Cardiac muscle cell (in vitro differentiated cells and primary cell): ENCODE data around the gene SLC5A11. TPM values are rescaled to one million over a fixed set of nuclear protein-coding genes. Genes with fewer than 3 reads are reported as not detected.

Experiments
- DNase-seq, 2 donors: peaks; one replicate each; pipeline versions ENCODE4 v3.0.0 to v3.0.0-alpha.2; 2010 to 2017; ENCODE audit warnings: low read depth in 1 of 2, low spot score in 1 of 2
- H3K27ac ChIP-seq: fragments of 200-600 bp; sonication (generic); 2 replicates; pipeline ENCODE4 v1.5.1; 2016
- H3K27me3 ChIP-seq: fragments of 200-600 bp; sonication (generic); 2 replicates; pipeline ENCODE4 v1.6.0; 2016; ENCODE audit warnings: control low read depth
- H3K36me3 ChIP-seq: fragments of 200-600 bp; sonication (generic); 2 replicates; pipeline ENCODE4 v1.5.1; 2016; ENCODE audit warnings: control low read depth
- H3K4me1 ChIP-seq: fragments of 200-600 bp; sonication (generic); 2 replicates; pipeline ENCODE4 v1.8.1; 2017; ENCODE audit warnings: low read depth, mild to moderate bottlenecking, mixed run types
- H3K4me3 ChIP-seq: fragments of 200-600 bp; sonication (generic); 2 replicates; pipeline ENCODE4 v1.5.1; 2016; ENCODE audit warnings: mild to moderate bottlenecking
- H3K9me3 ChIP-seq: fragments of 200-600 bp; sonication (generic); 2 replicates; pipeline ENCODE4 v1.5.1; 2017; ENCODE audit warnings: low read depth, mild to moderate bottlenecking, control low read depth
- CTCF ChIP-seq: IDR thresholded peaks from 2 replicates; pipeline ENCODE4 v1.5.1; 2012; ENCODE audit warnings: low read depth, mild to moderate bottlenecking, low read length
- polyA plus RNA-seq: library from polyadenylated mRNA; unstranded; fragments of >200 nt; fragmentation: Nextera tagmentation; extraction: Ambion mirVana; gene quantifications from 2 replicates; pipeline ENCODE4 v1.2.1, GENCODE V29; 2016
- total RNA-seq: library from RNA; depleted of rRNA; stranded (reverse); fragments of >200 nt; gene quantifications from 2 replicates; pipeline ENCODE4 v1.2.3, GENCODE V29; 2016

Gene SLC5A11
- total and polyA plus RNA-seq, 2 experiments from 2014 or later, result not detected

GRCh38 chr16:24917891-24918290, 72.1 kb downstream of the SLC5A11 start:
- H3K4me1 ChIP-seq, result no peaks in the 10 kb centered on the region
- no peaks in the 10 kb centered on the region for H3K27me3 ChIP-seq
- DNase-seq, result no peak
- H3K27ac ChIP-seq, result no peak overlapping the region
- TF ChIP-seq CTCF, result no peak
- H3K4me3 ChIP-seq, result no peak overlapping the region
- no peaks in the 10 kb centered on the region for H3K9me3 ChIP-seq
- peaks cover 4% of the 10 kb centered on the region for H3K36me3 ChIP-seq

GRCh38 chr16:24918641-24919040, 72.9 kb downstream of the SLC5A11 start:
- H3K9me3 ChIP-seq, result no peaks in the 10 kb centered on the region
- peaks cover 4% of the 10 kb centered on the region for H3K36me3 ChIP-seq
- no peak for DNase-seq
- no peaks in the 10 kb centered on the region for H3K4me1 ChIP-seq
- H3K27ac ChIP-seq, result no peak overlapping the region
- TF ChIP-seq CTCF, result no peak
- no peaks in the 10 kb centered on the region for H3K27me3 ChIP-seq
- H3K4me3 ChIP-seq, result no peak overlapping the region

DNA sequence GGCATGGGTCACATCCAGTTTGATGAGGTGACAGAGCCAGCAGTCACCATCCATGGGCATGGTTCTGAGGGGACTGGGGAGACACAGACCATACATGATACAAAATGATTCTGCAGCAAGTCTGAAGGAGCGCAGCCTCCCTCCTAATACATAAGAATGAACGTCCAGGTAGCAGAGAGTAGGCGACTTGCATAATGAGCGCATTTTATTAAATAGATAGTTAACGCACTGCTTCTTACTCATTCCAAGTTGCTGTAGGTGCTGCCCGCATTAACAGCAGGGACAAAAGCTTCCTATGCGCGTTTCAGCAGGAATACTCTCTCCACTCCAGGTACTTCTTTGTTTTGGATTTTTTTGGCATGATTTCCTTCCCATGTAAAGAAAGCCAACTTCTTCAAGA, 73.8 kb downstream of the SLC5A11 start:
- TF ChIP-seq CTCF, result no peak
- H3K4me1 ChIP-seq, result peaks cover 8% of the 10 kb centered on the region
- peaks cover 4% of the 10 kb centered on the region for H3K36me3 ChIP-seq
- no peak overlapping the region for H3K4me3 ChIP-seq
- no peaks in the 10 kb centered on the region for H3K9me3 ChIP-seq
- H3K27me3 ChIP-seq, result no peaks in the 10 kb centered on the region
- no peak overlapping the region for H3K27ac ChIP-seq
- DNase-seq, result no peak

DNA sequence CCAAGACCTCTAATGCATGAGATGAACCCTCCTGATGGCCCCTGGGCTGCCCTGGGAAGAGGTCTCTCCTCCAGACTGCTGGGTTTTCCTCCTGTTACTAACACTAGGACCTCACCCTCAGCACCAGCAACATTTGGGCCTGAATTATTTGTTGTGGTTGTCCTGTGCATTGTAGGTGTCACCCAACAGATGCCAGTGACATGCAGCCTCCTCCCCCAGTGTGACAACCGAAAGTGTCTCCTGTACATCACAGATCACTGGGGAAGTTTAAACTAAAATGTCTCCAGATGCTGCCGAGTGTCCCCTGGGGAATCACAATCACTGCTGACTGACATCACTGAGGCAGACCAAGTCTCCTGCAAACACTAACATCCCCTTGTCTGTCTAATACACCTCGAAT, 74.8 kb downstream of the SLC5A11 start:
- H3K9me3 ChIP-seq, result no peaks in the 10 kb centered on the region
- no peaks in the 10 kb centered on the region for H3K27me3 ChIP-seq
- no peak for DNase-seq
- no peak for TF ChIP-seq CTCF
- H3K4me1 ChIP-seq, result peaks cover 8% of the 10 kb centered on the region
- no peak overlapping the region for H3K27ac ChIP-seq
- peaks cover 8% of the 10 kb centered on the region for H3K36me3 ChIP-seq
- no peak overlapping the region for H3K4me3 ChIP-seq

- DNase-seq, result no peak
- TF ChIP-seq CTCF, result no peak
- Histone ChIP-seq H3K4me3 (no peak overlapping the region), H3K27me3 (no peaks in the 10 kb centered on the region), H3K27ac (no peak overlapping the region), H3K36me3 (peaks cover 8% of the 10 kb centered on the region), H3K9me3 (no peaks in the 10 kb centered on the region), H3K4me1 (peaks cover 8% of the 10 kb centered on the region)
These were observed 75.5 kb downstream of the SLC5A11 start for GRCh38 chr16:24921229-24921628.

GRCh38 chr16:24925163-24925562, 79.4 kb downstream of the SLC5A11 start:
- no peak overlapping the region for H3K27ac ChIP-seq
- H3K27me3 ChIP-seq, result no peaks in the 10 kb centered on the region
- TF ChIP-seq CTCF, result no peak
- H3K4me1 ChIP-seq, result peaks cover 8% of the 10 kb centered on the region
- DNase-seq, result no peak
- no peaks in the 10 kb centered on the region for H3K9me3 ChIP-seq
- no peak overlapping the region for H3K4me3 ChIP-seq
- peaks cover 11% of the 10 kb centered on the region for H3K36me3 ChIP-seq
